Effector CD4-positive, alpha-beta T cell (primary cell): Measurements from ENCODE around the gene GTF3C1.
"Not testable (repeated sequence)": the region's sequence is repeated elsewhere in the genome, so short reads cannot be mapped to it uniquely, and the experiment has no call there.

Experiments
- DNase-seq: peaks from one replicate; pipeline ENCODE4 v3.0.0-alpha.2; 2020

GTF3C1 gene

GRCh38 chr16:27461483-27462171 lies 88.1 kb downstream of the GTF3C1 start:
- no peak for DNase-seq

GRCh38 chr16:27460663-27461482 lies 88.8 kb downstream of the GTF3C1 start:
- DNase-seq: no peak

DNA sequence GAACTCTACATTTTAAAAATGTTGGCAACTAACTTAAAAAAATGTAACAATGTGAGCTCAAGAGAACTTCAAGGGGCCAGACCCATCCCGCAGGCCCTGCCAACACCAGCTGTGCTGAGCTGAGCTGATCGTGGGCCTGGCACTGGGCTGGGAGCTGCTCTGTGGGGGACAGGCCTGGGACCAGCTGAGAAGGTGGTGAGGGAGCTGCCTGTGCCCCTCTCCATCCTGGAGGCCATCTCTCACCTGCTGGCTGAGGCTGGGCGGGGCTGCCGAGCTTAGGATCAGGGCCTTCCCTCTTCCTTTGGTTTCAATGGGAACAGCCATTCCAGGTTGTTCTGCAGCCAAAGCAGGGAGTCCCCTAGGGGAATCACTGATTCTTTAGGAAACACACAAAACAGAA lies 89.5 kb downstream of the GTF3C1 start:
- DNase-seq: no peak

DNA sequence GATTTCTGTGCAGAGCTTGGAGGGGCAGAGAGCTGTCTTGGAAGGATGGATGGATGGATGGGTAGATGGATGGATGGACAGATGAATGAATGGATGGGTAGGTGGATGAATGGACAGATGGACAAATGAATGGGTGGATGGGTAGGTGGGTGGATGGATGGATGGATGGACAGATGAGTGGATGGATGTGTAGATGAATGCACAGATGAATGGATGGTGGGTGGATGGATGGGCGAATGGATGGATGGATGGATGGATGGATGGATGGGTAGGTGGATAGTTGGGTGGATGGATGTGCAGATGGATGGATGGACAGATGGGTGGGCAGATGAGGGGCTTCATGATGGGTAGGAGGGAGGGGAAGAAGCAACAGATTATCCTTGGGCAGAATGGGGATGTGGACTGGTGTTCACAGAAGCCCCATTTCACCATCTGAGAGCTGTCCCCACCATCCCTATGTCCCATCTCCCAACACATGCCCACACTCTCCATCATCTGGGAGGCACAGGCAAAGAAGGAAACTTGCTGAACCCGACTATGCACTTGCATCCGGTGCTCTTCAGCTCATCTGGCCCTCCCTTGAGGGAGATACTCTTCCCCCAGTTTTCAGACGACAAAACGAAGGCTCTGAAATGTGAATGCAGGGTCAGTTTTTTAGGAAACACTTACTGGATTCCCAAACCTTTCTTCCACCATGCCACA lies 90.6 kb downstream of the GTF3C1 start:
- DNase-seq: no peak

DNA sequence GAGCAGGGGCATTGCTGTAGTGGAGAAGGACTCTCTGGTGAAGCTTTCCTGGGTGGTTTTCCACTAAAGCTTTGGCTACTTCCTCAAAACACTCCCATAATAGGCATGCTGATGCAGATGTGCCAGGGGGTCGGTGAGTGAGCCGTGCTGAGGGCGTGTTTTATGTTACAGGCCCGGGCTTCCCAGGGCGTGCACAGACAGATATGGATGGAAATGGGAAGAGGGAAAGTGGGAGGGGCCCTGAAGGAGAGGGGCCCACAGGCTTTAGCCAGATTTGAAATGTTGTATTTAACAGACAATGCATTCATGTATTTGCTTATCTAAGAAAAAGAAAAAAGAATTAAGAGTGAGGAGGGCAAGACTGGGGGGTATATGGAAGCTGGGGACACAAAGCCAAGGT lies 91.5 kb downstream of the GTF3C1 start:
- no peak for DNase-seq

GRCh38 chr16:27457605-27457900 lies 92.2 kb downstream of the GTF3C1 start:
- DNase-seq: not testable (repeated sequence)

- no peak for DNase-seq
Measured at GRCh38 chr16:27455700-27456099, 94.0 kb downstream of the GTF3C1 start.

DNA sequence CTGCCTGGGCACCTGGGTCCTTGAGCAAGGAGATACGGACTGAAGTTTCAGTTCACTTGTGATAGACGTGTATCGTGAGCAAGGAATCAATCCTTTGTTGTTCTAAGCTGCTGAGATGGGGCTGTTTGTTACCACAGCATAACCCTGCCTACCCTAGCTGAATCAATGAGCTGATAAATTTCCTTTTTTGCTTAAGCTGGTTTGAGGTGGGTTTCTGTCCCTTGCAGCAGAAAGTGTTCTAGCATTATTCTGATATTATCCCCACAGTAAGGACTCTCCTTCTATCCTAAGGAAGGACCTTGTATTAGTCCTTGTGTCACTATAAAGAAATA lies 96.3 kb downstream of the GTF3C1 start:
- DNase-seq: no peak

GRCh38 chr16:27452569-27453493 lies 96.9 kb downstream of the GTF3C1 start:
- no peak for DNase-seq

DNA sequence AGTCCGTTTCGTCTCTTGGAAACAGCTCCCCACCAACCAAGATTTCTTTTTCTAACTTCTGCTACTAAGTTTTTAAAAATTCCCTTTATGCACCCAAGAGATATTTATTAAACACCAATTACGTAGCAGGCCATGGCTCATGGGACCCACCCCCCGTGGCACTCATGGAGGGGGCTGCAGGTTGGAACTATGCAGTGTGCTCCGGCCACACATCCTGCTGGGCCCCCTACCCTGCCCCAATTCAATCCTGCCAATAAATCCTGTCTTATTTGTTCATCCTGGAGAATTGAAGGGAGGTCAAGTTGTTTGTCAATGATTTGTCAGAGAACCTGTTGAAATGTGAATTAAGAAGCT lies 99.5 kb downstream of the GTF3C1 start:
- no peak for DNase-seq

DNA sequence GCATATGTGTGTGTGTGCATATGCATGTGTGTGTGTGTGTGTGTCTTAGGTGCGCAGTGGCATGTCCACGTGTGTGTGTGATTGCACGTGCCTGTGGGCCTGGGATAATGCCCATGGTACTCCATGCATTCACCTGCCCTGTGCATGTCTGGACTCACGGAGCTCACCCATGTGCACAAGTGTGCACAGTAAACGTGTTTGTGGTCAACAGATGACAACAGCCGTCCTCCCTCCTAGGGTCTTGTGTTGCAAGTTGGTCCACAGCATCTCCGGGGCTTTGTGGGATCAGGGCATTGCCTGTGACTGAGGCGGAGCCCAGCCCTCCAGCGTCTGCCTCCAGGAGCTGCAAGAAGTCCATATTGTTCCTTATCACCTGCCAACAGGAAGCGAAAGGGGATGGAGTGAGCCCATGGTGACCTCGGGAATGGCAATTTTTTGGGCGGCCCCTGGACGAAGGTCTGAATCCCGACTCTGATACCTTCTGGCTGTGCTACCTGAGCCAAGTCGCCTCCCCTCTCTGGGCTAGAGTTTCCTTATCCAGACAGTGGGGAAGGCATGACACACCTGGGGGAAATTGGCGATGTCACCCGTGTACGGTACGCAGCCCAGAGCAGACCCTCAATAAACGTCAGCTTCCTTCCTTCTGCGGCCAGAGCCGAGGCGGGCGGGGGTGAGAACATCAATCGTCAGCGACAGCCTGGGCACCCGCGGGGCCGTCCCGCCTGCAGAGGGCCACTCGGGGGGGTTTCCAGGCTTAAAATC lies 100.1 kb downstream of the GTF3C1 start:
- peak; percentile 79 for DNase-seq

- no peak for DNase-seq
Measured at GRCh38 chr16:27448532-27449433, 100.9 kb downstream of the GTF3C1 start.

GRCh38 chr16:27447301-27447700 lies 102.4 kb downstream of the GTF3C1 start:
- DNase-seq: no peak

- peak; percentile 78 for DNase-seq
Measured at GRCh38 chr16:27446721-27447120, 103.0 kb downstream of the GTF3C1 start.

DNA sequence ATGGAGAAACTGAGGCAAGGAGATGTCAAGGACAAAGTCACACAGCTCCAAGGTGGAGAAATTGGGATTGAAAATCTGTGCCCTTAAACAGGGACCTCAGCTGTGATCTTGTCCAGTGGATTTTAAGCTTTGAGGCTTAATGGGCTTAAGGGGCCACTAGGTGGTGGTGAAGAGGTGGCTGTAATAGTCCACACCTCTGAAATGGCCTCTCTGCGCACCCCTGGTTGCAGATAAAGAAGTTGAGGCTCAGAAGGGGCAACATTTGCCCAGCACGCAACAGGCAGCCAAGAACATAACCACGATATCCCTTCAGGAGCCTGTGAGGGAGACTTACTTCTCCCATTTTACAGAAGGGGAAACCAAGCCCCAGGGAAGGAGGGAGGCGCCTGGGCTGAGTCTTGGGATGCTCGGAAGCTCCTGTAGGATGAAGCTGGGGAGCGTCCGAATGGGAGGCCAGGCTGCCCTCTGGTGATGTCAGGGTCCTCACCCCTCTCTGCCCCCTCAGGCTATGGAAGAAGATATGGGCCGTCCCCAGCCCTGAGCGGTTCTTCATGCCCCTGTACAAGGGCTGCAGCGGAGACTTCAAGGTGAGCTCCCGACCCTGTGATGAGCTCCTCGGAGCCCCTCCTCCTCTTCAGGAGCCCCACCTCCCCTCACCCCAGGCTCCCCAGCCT lies 104.1 kb downstream of the GTF3C1 start:
- DNase-seq: no peak

GRCh38 chr16:27444470-27444869 lies 105.2 kb downstream of the GTF3C1 start:
- DNase-seq: no peak

DNA sequence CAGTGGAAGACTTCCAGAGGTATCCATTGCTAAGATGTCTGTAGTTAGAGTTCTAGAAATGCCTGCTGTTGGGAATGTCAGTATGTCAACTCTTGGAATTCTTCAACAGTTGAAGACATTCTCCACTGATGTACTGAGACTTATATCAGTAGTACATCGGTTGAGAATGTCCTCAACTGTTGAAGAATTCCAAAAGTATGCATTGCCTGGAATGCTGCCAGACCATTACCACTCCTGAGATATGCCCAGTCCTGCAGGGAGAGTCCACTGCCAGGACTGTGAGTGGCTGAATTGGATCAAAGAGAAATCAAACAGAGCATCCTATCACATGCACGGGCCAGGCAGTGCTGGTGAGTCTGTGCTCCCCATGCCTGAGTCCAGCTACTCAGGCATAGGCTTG lies 105.7 kb downstream of the GTF3C1 start:
- DNase-seq: no peak

GRCh38 chr16:27441998-27442397 lies 107.7 kb downstream of the GTF3C1 start:
- no peak for DNase-seq

- no peak for DNase-seq
Measured at GRCh38 chr16:27441276-27441675, 108.4 kb downstream of the GTF3C1 start.

GRCh38 chr16:27439271-27440018 lies 110.3 kb downstream of the GTF3C1 start:
- no peak for DNase-seq
